ENCODE results near the gene ATRIP. TPM values are rescaled to one million over a fixed set of nuclear protein-coding genes. Genes with fewer than 3 reads are reported as not detected.

ATRIP gene
- total RNA-seq, 2 experiments from 2014 or later: 16.3 to 24.5 TPM

DNA sequence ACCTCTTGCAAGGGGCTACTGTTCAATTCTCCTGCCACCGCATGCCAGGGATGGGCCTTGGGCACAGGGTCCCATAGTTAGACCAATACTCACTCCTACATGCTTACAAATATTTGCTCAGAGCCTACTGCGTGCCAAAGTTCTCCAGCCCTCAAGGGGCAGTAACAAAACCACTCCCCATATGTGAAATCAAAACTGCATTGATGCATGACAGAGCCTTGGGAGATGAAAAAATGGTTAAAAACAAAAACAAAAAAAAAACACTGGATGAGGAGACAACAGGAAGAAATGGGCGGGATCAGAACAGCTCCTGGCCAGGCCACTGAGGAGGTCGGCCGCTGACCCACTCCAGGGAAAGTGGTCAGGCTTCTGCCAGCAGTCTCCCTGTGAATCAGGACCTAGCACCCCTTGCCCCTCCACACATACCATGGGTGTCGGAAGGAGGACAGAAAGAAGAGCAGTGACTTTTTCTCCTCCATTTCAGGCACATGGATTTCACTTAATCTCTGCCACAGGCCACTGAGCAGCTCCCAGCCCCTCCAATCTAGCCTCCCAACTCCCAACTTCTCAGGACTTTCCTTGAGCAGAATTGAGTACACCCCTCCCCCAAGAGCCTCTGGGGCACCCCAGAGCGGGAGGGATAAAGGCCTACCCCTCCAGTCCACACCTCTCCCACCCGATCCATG, 19.4 kb upstream of the ATRIP start:
- no peak for TF ChIP-seq EZH2phosphoT487 (IDR thresholded peaks at IDR 0.05; ENCODE audit: borderline replicate concordance, low read depth, low read length)
- TF ChIP-seq, protein P1, sequence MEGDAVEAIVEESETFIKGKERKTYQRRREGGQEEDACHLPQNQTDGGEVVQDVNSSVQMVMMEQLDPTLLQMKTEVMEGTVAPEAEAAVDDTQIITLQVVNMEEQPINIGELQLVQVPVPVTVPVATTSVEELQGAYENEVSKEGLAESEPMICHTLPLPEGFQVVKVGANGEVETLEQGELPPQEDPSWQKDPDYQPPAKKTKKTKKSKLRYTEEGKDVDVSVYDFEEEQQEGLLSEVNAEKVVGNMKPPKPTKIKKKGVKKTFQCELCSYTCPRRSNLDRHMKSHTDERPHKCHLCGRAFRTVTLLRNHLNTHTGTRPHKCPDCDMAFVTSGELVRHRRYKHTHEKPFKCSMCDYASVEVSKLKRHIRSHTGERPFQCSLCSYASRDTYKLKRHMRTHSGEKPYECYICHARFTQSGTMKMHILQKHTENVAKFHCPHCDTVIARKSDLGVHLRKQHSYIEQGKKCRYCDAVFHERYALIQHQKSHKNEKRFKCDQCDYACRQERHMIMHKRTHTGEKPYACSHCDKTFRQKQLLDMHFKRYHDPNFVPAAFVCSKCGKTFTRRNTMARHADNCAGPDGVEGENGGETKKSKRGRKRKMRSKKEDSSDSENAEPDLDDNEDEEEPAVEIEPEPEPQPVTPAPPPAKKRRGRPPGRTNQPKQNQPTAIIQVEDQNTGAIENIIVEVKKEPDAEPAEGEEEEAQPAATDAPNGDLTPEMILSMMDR (conservative IDR thresholded peaks at IDR 0.05; ENCODE audit: low read length): no peak
- ChIA-PET CTCF (ENCODE audit: unreplicated experiment) (no interaction called here), POLR2A (no interaction called here)
- Histone ChIP-seq H3K4me2 (ENCODE audit: low read length) (no peak overlapping the region), H3K9me3 (ENCODE audit: low read length) (no peaks in the 10 kb centered on the region), H3K36me3 (ENCODE audit: insufficient read depth, low read length) (peaks cover 9% of the 10 kb centered on the region; the same call in 1 of the 2 replicates), H2AFZ (ENCODE audit: low read length) (no peak overlapping the region), H3K79me2 (ENCODE audit: insufficient read depth, low read depth, low read length) (no peaks in the 10 kb centered on the region), H4K20me1 (ENCODE audit: insufficient read depth, low read length) (no peaks in the 10 kb centered on the region), H3K9me2 (ENCODE audit: insufficient read depth, low read length) (no peaks in the 10 kb centered on the region), H3K27ac (ENCODE audit: low read depth, low read length, poor library complexity, severe bottlenecking) (no peak overlapping the region), H3K4me3 (ENCODE audit: low read depth, low read length, poor library complexity, severe bottlenecking) (no peak overlapping the region), H3K4me1 (ENCODE audit: insufficient read depth, low read length, poor library complexity, severe bottlenecking) (peaks cover 13% of the 10 kb centered on the region)
- no TSS peak for BruUV-seq (replicated peaks)
- intact Hi-C loops (cut with micrococcal nuclease; ENCODE audit: unreplicated experiment): no loop called here
- DNase-seq (ENCODE audit: low spot score): no peak

DNA sequence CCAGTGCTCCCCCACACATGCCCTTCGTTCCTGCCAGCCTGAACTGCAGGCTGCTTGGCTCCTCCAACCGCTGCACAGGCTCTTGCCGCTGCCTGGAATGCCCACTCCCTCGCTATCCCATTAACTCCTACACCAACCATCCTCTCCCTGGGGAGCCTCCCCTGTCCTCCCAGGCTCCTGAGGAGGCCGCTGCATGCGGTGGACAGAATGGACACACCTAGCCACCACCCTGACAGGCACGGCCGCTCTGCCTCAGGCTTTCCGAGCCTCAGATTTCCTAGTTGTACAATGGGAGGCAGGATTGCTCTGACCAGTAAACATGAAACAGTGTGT, 18.9 kb upstream of the ATRIP start:
- Histone ChIP-seq H3K4me1 (ENCODE audit: insufficient read depth, low read length, poor library complexity, severe bottlenecking) (peaks cover 13% of the 10 kb centered on the region), H4K20me1 (ENCODE audit: insufficient read depth, low read length) (no peaks in the 10 kb centered on the region), H3K4me2 (ENCODE audit: low read length) (no peak overlapping the region), H3K79me2 (ENCODE audit: insufficient read depth, low read depth, low read length) (no peaks in the 10 kb centered on the region), H3K9me2 (ENCODE audit: insufficient read depth, low read length) (no peaks in the 10 kb centered on the region), H2AFZ (ENCODE audit: low read length) (no peak overlapping the region), H3K9me3 (ENCODE audit: low read length) (no peaks in the 10 kb centered on the region), H3K36me3 (ENCODE audit: insufficient read depth, low read length) (peaks cover 15% of the 10 kb centered on the region; the same call in 1 of the 2 replicates), H3K4me3 (ENCODE audit: low read depth, low read length, poor library complexity, severe bottlenecking) (no peak overlapping the region), H3K27ac (ENCODE audit: low read depth, low read length, poor library complexity, severe bottlenecking) (no peak overlapping the region)
- POLR2A ChIA-PET: no interaction called here
- TF ChIP-seq, protein P1 (conservative IDR thresholded peaks at IDR 0.05; ENCODE audit: low read length): no peak
- no peak for TF ChIP-seq EZH2phosphoT487 (IDR thresholded peaks at IDR 0.05; ENCODE audit: borderline replicate concordance, low read depth, low read length)
- intact Hi-C loops (cut with micrococcal nuclease; ENCODE audit: unreplicated experiment): no loop called here
- CTCF ChIA-PET (ENCODE audit: unreplicated experiment): no interaction called here
- DNase-seq (ENCODE audit: low spot score): no peak
- BruUV-seq (replicated peaks): no TSS peak

DNA sequence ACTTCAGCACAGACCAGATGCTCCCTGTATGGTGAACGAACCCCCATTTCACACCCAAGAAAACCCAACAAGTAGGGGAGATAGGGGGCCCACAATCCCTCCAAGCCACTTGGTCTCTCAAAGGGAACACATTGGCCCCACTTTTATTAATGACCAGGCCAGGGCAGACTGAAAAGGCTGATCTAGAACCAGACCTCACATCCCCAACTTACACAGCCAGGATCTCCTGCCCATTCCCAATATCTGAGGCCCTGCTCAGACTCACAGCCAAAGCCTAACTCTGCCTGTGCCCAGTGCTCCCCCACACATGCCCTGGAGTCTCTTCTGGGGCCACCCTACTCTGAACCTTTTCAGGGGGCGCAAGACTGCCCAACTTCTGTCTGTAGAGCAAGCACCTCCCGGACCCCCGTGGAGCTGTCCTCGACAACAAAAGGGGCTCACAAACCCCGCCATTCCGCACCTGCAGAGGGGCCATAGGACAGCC, 18.4 kb upstream of the ATRIP start:
- no peak overlapping the region for H2AFZ ChIP-seq (ENCODE audit: low read length)
- H3K79me2 ChIP-seq (ENCODE audit: insufficient read depth, low read depth, low read length): no peaks in the 10 kb centered on the region
- DNase-seq (ENCODE audit: low spot score): no peak
- CTCF ChIA-PET (ENCODE audit: unreplicated experiment): no interaction called here
- H4K20me1 ChIP-seq (ENCODE audit: insufficient read depth, low read length): no peaks in the 10 kb centered on the region
- POLR2A ChIA-PET: no interaction called here
- no peak overlapping the region for H3K27ac ChIP-seq (ENCODE audit: low read depth, low read length, poor library complexity, severe bottlenecking)
- no peak for TF ChIP-seq EZH2phosphoT487 (IDR thresholded peaks at IDR 0.05; ENCODE audit: borderline replicate concordance, low read depth, low read length)
- TF ChIP-seq, protein P1 (conservative IDR thresholded peaks at IDR 0.05; ENCODE audit: low read length): no peak
- H3K4me3 ChIP-seq (ENCODE audit: low read depth, low read length, poor library complexity, severe bottlenecking): no peak overlapping the region
- peaks cover 13% of the 10 kb centered on the region for H3K4me1 ChIP-seq (ENCODE audit: insufficient read depth, low read length, poor library complexity, severe bottlenecking)
- no TSS peak for BruUV-seq (replicated peaks)
- intact Hi-C loops (cut with micrococcal nuclease; ENCODE audit: unreplicated experiment): no loop called here
- no peaks in the 10 kb centered on the region for H3K9me2 ChIP-seq (ENCODE audit: insufficient read depth, low read length)
- no peak overlapping the region for H3K4me2 ChIP-seq (ENCODE audit: low read length)
- H3K9me3 ChIP-seq (ENCODE audit: low read length): no peaks in the 10 kb centered on the region
- H3K36me3 ChIP-seq (ENCODE audit: insufficient read depth, low read length): peaks cover 20% of the 10 kb centered on the region; the same call in 1 of the 2 replicates

Measured in OCI-LY7 (cell line).